Germinal center (tissue), 1 donor: ENCODE results near the gene BICD1.

Experiments
- DNase-seq: peaks from one replicate; pipeline ENCODE4 v3.0.0; 2012; ENCODE audit warnings: mixed read lengths, low spot score

Gene BICD1

GRCh38 chr12:32284561-32284960, 177.9 kb downstream of the BICD1 start:
- DNase-seq = no peak

- no peak for DNase-seq
Measured at GRCh38 chr12:32285021-32285420, 178.4 kb downstream of the BICD1 start.

GRCh38 chr12:32285489-32285888, 178.8 kb downstream of the BICD1 start:
- DNase-seq = no peak

GRCh38 chr12:32290411-32290810, 183.8 kb downstream of the BICD1 start:
- DNase-seq = no peak

- no peak for DNase-seq
Measured at GRCh38 chr12:32292151-32292550, 185.5 kb downstream of the BICD1 start.

- DNase-seq = no peak
Measured at GRCh38 chr12:32293808-32294419, 187.3 kb downstream of the BICD1 start.

- DNase-seq = no peak
Measured at GRCh38 chr12:32296567-32296966, 189.9 kb downstream of the BICD1 start.

GRCh38 chr12:32298917-32299316, 192.3 kb downstream of the BICD1 start:
- no peak for DNase-seq

- DNase-seq = no peak
Measured at GRCh38 chr12:32301216-32301615, 194.6 kb downstream of the BICD1 start.

GRCh38 chr12:32302218-32303173, 195.8 kb downstream of the BICD1 start:
- peak; percentile 75 for DNase-seq

- DNase-seq = no peak
Measured at GRCh38 chr12:32303174-32303549, 196.5 kb downstream of the BICD1 start.

- DNase-seq = no peak
Measured at GRCh38 chr12:32305163-32305562, 198.5 kb downstream of the BICD1 start.

- no peak for DNase-seq
Measured at GRCh38 chr12:32307326-32307725, 200.7 kb downstream of the BICD1 start.

GRCh38 chr12:32309811-32310736, 203.4 kb downstream of the BICD1 start:
- no peak for DNase-seq

- DNase-seq = peak; percentile 54
Measured at GRCh38 chr12:32312049-32312670, 205.5 kb downstream of the BICD1 start.

- DNase-seq = no peak
Measured at GRCh38 chr12:32322354-32322753, 215.7 kb downstream of the BICD1 start.

GRCh38 chr12:32331133-32331532, 224.5 kb downstream of the BICD1 start:
- DNase-seq = no peak

- DNase-seq = no peak
Measured at GRCh38 chr12:32332446-32332845, 225.8 kb downstream of the BICD1 start.

GRCh38 chr12:32334371-32334777, 227.7 kb downstream of the BICD1 start:
- no peak for DNase-seq

GRCh38 chr12:32336261-32336660, 229.6 kb downstream of the BICD1 start:
- no peak for DNase-seq

GRCh38 chr12:32343496-32343895, 236.8 kb downstream of the BICD1 start:
- DNase-seq = no peak

GRCh38 chr12:32344047-32344446, 237.4 kb downstream of the BICD1 start:
- DNase-seq = no peak
